HCT116 (cell line): ENCODE results near the gene GNPDA2. TPM values are rescaled to one million over a fixed set of nuclear protein-coding genes. Genes with fewer than 3 reads are reported as not detected.

ENCODE experiments used
- ATAC-seq: fragments of 200-7000 bp; cut with Tn5 transposase; 2 replicates; pipeline ENCODE4 v1.9.1; 2020; ENCODE audit warnings: mild to moderate bottlenecking, moderate library complexity
- BruUV-seq: library from RNA; stranded (reverse); fragments of 400-500 nt; replicated peaks from 2 replicates; lab custom pipeline; 2021; lab: Mats Ljungman, UMichigan
- CTCF ChIA-PET: fragments of 300-600 bp; sonication (Branson Sonifier 250); formaldehyde crosslinking; loops from one replicate; lab custom pipeline; 2021; ENCODE audit warnings: antibody characterized with exemption; lab: Charles Lee
- POLR2A ChIA-PET: fragments of 300-600, 350-600 bp; sonication (Branson Sonifier 250); formaldehyde crosslinking; loops from one replicate; lab custom pipeline; 2021; ENCODE audit warnings: antibody characterized with exemption; lab: Charles Lee
- RAD21 ChIA-PET, 2 experiments: fragments of 300-600 bp; sonication (Branson Sonifier 250); formaldehyde crosslinking; loops; one replicate each; lab custom pipeline; 2023; ENCODE audit warnings: low total read pairs in 2 of 2; ENCODE audit not compliant: uncharacterized antibody in 2 of 2, unreplicated experiment in 2 of 2, low non-redundant PET in 1 of 2; lab: Charles Lee
- DNase-seq: peaks from one replicate; pipeline ENCODE4 v3.0.0-alpha.2; 2010; ENCODE audit warnings: low read depth, low spot score
- H2AFZ ChIP-seq: fragments of 200-600 bp; shearing (Covaris generic), sonication (generic); 2 replicates; pipeline ENCODE4 v1.6.1; 2017; ENCODE audit warnings: low read depth, mixed run types, mixed read lengths, antibody characterized with exemption, low read length; ENCODE audit not compliant: poor library complexity, severe bottlenecking
- H3K27ac ChIP-seq: 2 replicates; pipeline ENCODE4 v1.5.1; 2012; ENCODE audit warnings: low read depth, low read length
- H3K27me3 ChIP-seq: fragments of 200-600 bp; sonication (generic); 2 replicates; pipeline ENCODE4 v1.6.1; 2016; ENCODE audit warnings: mixed run types, low read length, mixed read lengths; ENCODE audit not compliant: insufficient read depth
- H3K36me3 ChIP-seq, 2 experiments: fragments of 200-500 bp in 1 of 2; fragments of 200-600 bp in 1 of 2; sonication (Bioruptor generic) in 1 of 2; sonication (generic) in 1 of 2; 2 replicates each; pipeline versions ENCODE4 v1.5.1 to v1.6.1; 2014 to 2016; ENCODE audit warnings: low read length in 2 of 2, inconsistent platforms in 1 of 2, mixed read lengths in 1 of 2, mixed run types in 1 of 2; ENCODE audit not compliant: insufficient read depth in 2 of 2, control insufficient read depth in 1 of 2
- H3K4me1 ChIP-seq, 2 experiments: fragments of 200-600 bp in 1 of 2; sonication (generic) in 1 of 2; 2 replicates each; pipeline versions ENCODE4 v1.5.1 to v1.6.1; 2012 to 2017; ENCODE audit warnings: low read length in 2 of 2, inconsistent platforms in 1 of 2, mild to moderate bottlenecking in 1 of 2, mixed read lengths in 1 of 2, mixed run types in 1 of 2, moderate library complexity in 1 of 2; ENCODE audit not compliant: insufficient read depth in 2 of 2, control insufficient read depth in 1 of 2
- H3K4me2 ChIP-seq: fragments of 200-600 bp; sonication (generic); 2 replicates; pipeline ENCODE4 v1.6.1; 2017; ENCODE audit warnings: mixed run types, low read length, mixed read lengths
- H3K4me3 ChIP-seq, 2 experiments: fragments of 200-600 bp in 1 of 2; sonication (generic) in 1 of 2; replicated peaks in 1 of 2; 2 replicates each; pipeline ENCODE4 v1.5.1; 2011 to 2016; ENCODE audit warnings: low read length in 2 of 2, control low read depth in 1 of 2, low read depth in 1 of 2, mild to moderate bottlenecking in 1 of 2, mixed read lengths in 1 of 2, mixed run types in 1 of 2
- H3K79me2 ChIP-seq: fragments of 200-600 bp; sonication (generic); 2 replicates; pipeline ENCODE4 v1.6.1; 2017; ENCODE audit warnings: mild to moderate bottlenecking, mixed run types, low read length, moderate library complexity, mixed read lengths; ENCODE audit not compliant: insufficient read depth
- H3K9ac ChIP-seq: fragments of 200-600 bp; sonication (generic); 2 replicates; pipeline ENCODE4 v1.6.1; 2016; ENCODE audit warnings: low read length, mixed read lengths
- H3K9me2 ChIP-seq: fragments of 200-600 bp; sonication (generic), shearing (Covaris generic); 2 replicates; pipeline ENCODE4 v1.6.1; 2017; ENCODE audit warnings: mixed run types, mild to moderate bottlenecking, moderate library complexity; ENCODE audit not compliant: insufficient read depth
- H3K9me3 ChIP-seq, 2 experiments: fragments of 200-500 bp in 1 of 2; fragments of 200-600 bp in 1 of 2; sonication (Bioruptor generic) in 1 of 2; sonication (generic) in 1 of 2; 2 replicates each; pipeline ENCODE4 v1.6.1; 2014 to 2017; ENCODE audit warnings: low read length in 2 of 2, mixed read lengths in 2 of 2, inconsistent platforms in 1 of 2, low read depth in 1 of 2, mild to moderate bottlenecking in 1 of 2, mixed run types in 1 of 2, moderate library complexity in 1 of 2; ENCODE audit not compliant: control insufficient read depth in 1 of 2, insufficient read depth in 1 of 2
- H4K20me1 ChIP-seq: fragments of 200-600 bp; sonication (generic), shearing (Covaris generic); 2 replicates; pipeline ENCODE4 v1.6.1; 2017; ENCODE audit warnings: mixed run types, mild to moderate bottlenecking, moderate library complexity; ENCODE audit not compliant: insufficient read depth
- CBX3 ChIP-seq: IDR thresholded peaks from 2 replicates; pipeline ENCODE4 v1.6.1; 2012; ENCODE audit warnings: low read depth
- ELF1 ChIP-seq: IDR thresholded peaks from 2 replicates; pipeline ENCODE4 v1.6.1; 2012; ENCODE audit warnings: low read depth, borderline replicate concordance
- EZH2 ChIP-seq: fragments of 200-600 bp; sonication (generic); IDR thresholded peaks from 2 replicates; pipeline ENCODE4 v1.6.1; 2017; ENCODE audit warnings: antibody characterized with exemption, mixed run types
- EZH2phosphoT487 ChIP-seq: fragments of 200-600 bp; IDR thresholded peaks from 2 replicates; pipeline ENCODE4 v1.6.1; 2018; ENCODE audit warnings: antibody characterized with exemption, borderline replicate concordance
- FOSL1 ChIP-seq: IDR thresholded peaks from 2 replicates; pipeline ENCODE4 v1.6.1; 2012; ENCODE audit warnings: low read depth
- POLR2A ChIP-seq: IDR thresholded peaks from 2 replicates; pipeline ENCODE4 v1.7.0; 2011; ENCODE audit warnings: borderline replicate concordance; ENCODE audit not compliant: insufficient read depth, insufficient read length; ENCODE audit errors: extremely low read depth
- POLR2AphosphoS5 ChIP-seq: IDR thresholded peaks from 2 replicates; pipeline ENCODE4 v1.6.1; 2011; ENCODE audit warnings: mild to moderate bottlenecking, low read depth, low read length, moderate library complexity
- SIN3A ChIP-seq: IDR thresholded peaks from 2 replicates; pipeline ENCODE4 v1.6.1; 2012; ENCODE audit warnings: low read depth
- SP1 ChIP-seq: IDR thresholded peaks from 2 replicates; pipeline ENCODE4 v1.6.1; 2012; ENCODE audit warnings: low read depth
- SRF ChIP-seq: IDR thresholded peaks from 2 replicates; pipeline ENCODE4 v1.6.1; 2012; ENCODE audit warnings: low read depth
- YY1 ChIP-seq: IDR thresholded peaks from 2 replicates; pipeline ENCODE4 v1.6.1; 2011; ENCODE audit warnings: low read length, low read depth, moderate library complexity, mild to moderate bottlenecking; ENCODE audit not compliant: insufficient replicate concordance; ENCODE audit errors: extremely low read depth
- ZFX ChIP-seq: fragments of 450-650 bp; IDR thresholded peaks from 2 replicates; pipeline ENCODE4 v1.6.1; 2017
- intact Hi-C: fragments of 100-400 bp; cut with micrococcal nuclease; formaldehyde crosslinking; loops from 2 replicates; pipeline ENCODE4 v1.10.0; 2022
- total RNA-seq: library from RNA; stranded (reverse); gene quantifications from one replicate; pipeline ENCODE4 v1.2.1, GENCODE V29; 2021; ENCODE audit not compliant: unreplicated experiment
- TF ChIP-seq, protein P1 (sequence below), 3 experiments: fragments of 200-600 bp in 1 of 3; sonication (generic) in 1 of 3; IDR thresholded peaks in 2 of 3; conservative IDR thresholded peaks in 1 of 3; 2 replicates each; pipeline ENCODE4 v1.5.1; 2012 to 2017; ENCODE audit warnings: low read depth in 2 of 3, low read length in 2 of 3, antibody characterized with exemption in 1 of 3, borderline replicate concordance in 1 of 3, control low read depth in 1 of 3, mild to moderate bottlenecking in 1 of 3, mixed read lengths in 1 of 3, mixed run types in 1 of 3, moderate library complexity in 1 of 3; ENCODE audit not compliant: insufficient read depth in 1 of 3
- TF ChIP-seq, protein P2 (sequence below): IDR thresholded peaks from 2 replicates; pipeline ENCODE4 v1.6.1; 2012

The GNPDA2 gene
- total RNA-seq, 1 experiment from 2014 or later, result 15.8 TPM

DNA sequence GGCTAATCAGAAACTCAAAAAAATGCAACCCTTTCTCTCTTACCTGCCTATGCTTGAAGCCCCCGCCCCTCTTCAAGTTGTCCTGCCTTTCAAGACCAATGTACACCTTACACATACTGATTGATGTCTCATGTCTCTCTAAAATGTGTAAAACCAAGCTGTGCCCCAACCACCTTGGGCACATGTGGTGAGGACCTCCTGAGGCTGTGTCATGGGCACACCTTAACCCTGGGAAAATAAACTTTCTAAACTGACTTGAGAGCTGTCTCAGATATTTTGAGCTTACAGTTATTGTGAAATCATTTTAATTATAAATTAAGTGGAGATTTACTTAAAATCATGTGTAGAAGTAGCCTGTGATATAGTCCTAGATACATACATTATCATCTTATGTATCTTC lies 25.9 kb downstream of the GNPDA2 start:
- H3K9me3 ChIP-seq, result no peaks in the 10 kb centered on the region
- ChIA-PET RAD21 (no interaction called here), CTCF (no interaction called here), POLR2A (no interaction called here)
- H3K27ac ChIP-seq, result no peak overlapping the region
- no peaks in the 10 kb centered on the region for H3K4me1 ChIP-seq
- no peaks in the 10 kb centered on the region for H3K27me3 ChIP-seq
- peaks cover 3% of the 10 kb centered on the region; the same call in 1 of the 2 replicates for H3K79me2 ChIP-seq
- H3K36me3 ChIP-seq, result peaks cover 45 to 54% of the 10 kb centered on the region in 2 experiments
- intact Hi-C loops, result no loop called here
- no peak overlapping the region for H3K9ac ChIP-seq
- no peak overlapping the region for H3K4me2 ChIP-seq
- DNase-seq, result no peak
- ATAC-seq, result no peak
- H2AFZ ChIP-seq, result no peak overlapping the region
- H3K4me3 ChIP-seq, result no peak overlapping the region
- BruUV-seq, result no TSS peak
- TF ChIP-seq SRF, result no peak
- TF ChIP-seq EZH2phosphoT487, result no peak
- TF ChIP-seq, protein P1, sequence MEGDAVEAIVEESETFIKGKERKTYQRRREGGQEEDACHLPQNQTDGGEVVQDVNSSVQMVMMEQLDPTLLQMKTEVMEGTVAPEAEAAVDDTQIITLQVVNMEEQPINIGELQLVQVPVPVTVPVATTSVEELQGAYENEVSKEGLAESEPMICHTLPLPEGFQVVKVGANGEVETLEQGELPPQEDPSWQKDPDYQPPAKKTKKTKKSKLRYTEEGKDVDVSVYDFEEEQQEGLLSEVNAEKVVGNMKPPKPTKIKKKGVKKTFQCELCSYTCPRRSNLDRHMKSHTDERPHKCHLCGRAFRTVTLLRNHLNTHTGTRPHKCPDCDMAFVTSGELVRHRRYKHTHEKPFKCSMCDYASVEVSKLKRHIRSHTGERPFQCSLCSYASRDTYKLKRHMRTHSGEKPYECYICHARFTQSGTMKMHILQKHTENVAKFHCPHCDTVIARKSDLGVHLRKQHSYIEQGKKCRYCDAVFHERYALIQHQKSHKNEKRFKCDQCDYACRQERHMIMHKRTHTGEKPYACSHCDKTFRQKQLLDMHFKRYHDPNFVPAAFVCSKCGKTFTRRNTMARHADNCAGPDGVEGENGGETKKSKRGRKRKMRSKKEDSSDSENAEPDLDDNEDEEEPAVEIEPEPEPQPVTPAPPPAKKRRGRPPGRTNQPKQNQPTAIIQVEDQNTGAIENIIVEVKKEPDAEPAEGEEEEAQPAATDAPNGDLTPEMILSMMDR (IDR thresholded peaks at IDR 0.05 in 2 of 3, conservative IDR thresholded peaks at IDR 0.05 in 1 of 3; ENCODE audit: borderline replicate concordance in 1 of 3, insufficient read depth in 1 of 3, low read depth in 2 of 3, low read length in 2 of 3), result no peak
- TF ChIP-seq POLR2A, result no peak
- TF ChIP-seq, protein P2, sequence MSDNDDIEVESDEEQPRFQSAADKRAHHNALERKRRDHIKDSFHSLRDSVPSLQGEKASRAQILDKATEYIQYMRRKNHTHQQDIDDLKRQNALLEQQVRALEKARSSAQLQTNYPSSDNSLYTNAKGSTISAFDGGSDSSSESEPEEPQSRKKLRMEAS, result no peak
- TF ChIP-seq CBX3, result no peak
- no peak for TF ChIP-seq SIN3A
- TF ChIP-seq EZH2, result no peak
- no peak for TF ChIP-seq ZFX
- H4K20me1 ChIP-seq, result no peaks in the 10 kb centered on the region; the same call in 1 of the 2 replicates
- H3K9me2 ChIP-seq, result no peaks in the 10 kb centered on the region

GRCh38 chr4:44684648-44685047 lies 41.7 kb downstream of the GNPDA2 start:
- no peak for DNase-seq
- CTCF ChIA-PET, result no interaction called here
- RAD21 ChIA-PET, result no interaction called here
- Histone ChIP-seq H3K4me3 (no peak overlapping the region), H3K9me2 (no peaks in the 10 kb centered on the region), H3K27ac (no peak overlapping the region), H3K4me2 (no peak overlapping the region), H3K9me3 (no peaks in the 10 kb centered on the region), H3K9ac (no peak overlapping the region), H3K4me1 (peaks cover 3% of the 10 kb centered on the region in 2 experiments; a peak in 3 of 4 replicates), H3K36me3 (peaks cover 40 to 58% of the 10 kb centered on the region in 2 experiments), H3K27me3 (no peaks in the 10 kb centered on the region), H4K20me1 (no peaks in the 10 kb centered on the region), H2AFZ (no peak overlapping the region), H3K79me2 (peaks cover 47% of the 10 kb centered on the region)
- intact Hi-C loops, result no loop called here
- BruUV-seq, result no TSS peak
- TF ChIP-seq POLR2AphosphoS5 (no peak), FOSL1 (no peak), SP1 (no peak), ELF1 (no peak), ZFX (no peak), YY1 (no peak)
- ATAC-seq, result no peak
- POLR2A ChIA-PET, result no interaction called here
